Measurements from ENCODE around the gene SLC26A1.

- TF ChIP-seq SUZ12 (IDR thresholded peaks at IDR 0.05; ENCODE audit: extremely low read depth, insufficient read depth, insufficient read length) (no peak), ZNF274 (IDR thresholded peaks at IDR 0.05; ENCODE audit: low read depth, low read length) (no peak), YY1 (IDR thresholded peaks at IDR 0.05; ENCODE audit: insufficient read depth, insufficient read length) (no peak)
These were observed 47.3 kb upstream of the SLC26A1 start for GRCh38 chr4:1040344-1041146.

Data from NT2/D1 (cell line).